GM12875 (cell line): Measurements from ENCODE around the gene BPTF.
"Not testable (repeated sequence)": the region's sequence is repeated elsewhere in the genome, so short reads cannot be mapped to it uniquely, and the experiment has no call there.

Source experiments
- H3K4me3 ChIP-seq: one replicate; pipeline ENCODE4 v1.5.1; 2011; ENCODE audit warnings: low read depth, low read length, control low read depth
- CTCF ChIP-seq: IDR thresholded peaks from 2 replicates; pipeline ENCODE4 v1.5.1; 2011; ENCODE audit warnings: low read depth, mild to moderate bottlenecking, control low read depth, inconsistent platforms, low read length, moderate library complexity, borderline replicate concordance; ENCODE audit not compliant: insufficient read depth

The BPTF gene

GRCh38 chr17:67867591-67867990, 42.3 kb downstream of the BPTF start:
- TF ChIP-seq CTCF, result no peak
- H3K4me3 ChIP-seq, result no peak overlapping the region

- no peak overlapping the region for H3K4me3 ChIP-seq
- TF ChIP-seq CTCF, result no peak
Observed at GRCh38 chr17:67868176-67868575, 42.9 kb downstream of the BPTF start.

- no peak overlapping the region for H3K4me3 ChIP-seq
- TF ChIP-seq CTCF, result no peak
Observed at GRCh38 chr17:67879662-67880061, 54.4 kb downstream of the BPTF start.

- no peak overlapping the region for H3K4me3 ChIP-seq
- no peak for TF ChIP-seq CTCF
Observed at GRCh38 chr17:67881083-67881482, 55.8 kb downstream of the BPTF start.

GRCh38 chr17:67884741-67885140, 59.4 kb downstream of the BPTF start:
- H3K4me3 ChIP-seq, result no peak overlapping the region
- no peak for TF ChIP-seq CTCF

- TF ChIP-seq CTCF, result no peak
- no peak overlapping the region for H3K4me3 ChIP-seq
Observed at GRCh38 chr17:67891481-67892119, 66.3 kb downstream of the BPTF start.

- no peak overlapping the region for H3K4me3 ChIP-seq
- TF ChIP-seq CTCF, result no peak
Observed at GRCh38 chr17:67902511-67903231, 77.4 kb downstream of the BPTF start.

GRCh38 chr17:67905298-67905697, 80.0 kb downstream of the BPTF start:
- not testable (repeated sequence) for H3K4me3 ChIP-seq

GRCh38 chr17:67910117-67910803, 85.0 kb downstream of the BPTF start:
- not testable (repeated sequence) for H3K4me3 ChIP-seq
